K562 (cell line): ENCODE results near the gene EDN2. TPM values are rescaled to one million over a fixed set of nuclear protein-coding genes. Genes with fewer than 3 reads are reported as not detected.

Source experiments
- ATAC-seq: fragments of 200-7000 bp; cut with Tn5 transposase; 3 replicates; pipeline ENCODE4 v1.9.1; 2020; ENCODE audit warnings: moderate library complexity
- BruUV-seq: library from RNA; stranded (reverse); fragments of 400-500 nt; replicated peaks from 2 replicates; lab custom pipeline; 2021; lab: Mats Ljungman, UMichigan
- CTCF ChIA-PET: fragments of 300-600 bp; formaldehyde crosslinking; extraction: SDS; loops from one replicate; lab custom pipeline; 2021; ENCODE audit warnings: low intra/inter-chr PET ratio; lab: Yijun Ruan, JAX
- POLR2A ChIA-PET: fragments of 300-600, 350-650 bp; sonication (Branson Sonifier 250); formaldehyde crosslinking; extraction: SDS; loops from one replicate; lab custom pipeline; 2021; ENCODE audit warnings: antibody characterized with exemption, inconsistent platforms; lab: Yijun Ruan, JAX
- DNase-seq, 4 experiments: peaks; one replicate each; pipeline versions ENCODE4 v3.0.0 to v3.0.0-alpha.2; 2011 to 2018; ENCODE audit warnings: low spot score in 3 of 4, mixed read lengths in 3 of 4; ENCODE audit errors: extremely low read depth in 1 of 4
- FAIRE-seq: peaks from 2 replicates; lab custom pipeline; 2011; peaks lifted over from hg19 to GRCh38; lab: Jason Lieb, UNC
- H2AFZ ChIP-seq: 2 replicates; pipeline ENCODE4 v1.6.0; 2011; ENCODE audit warnings: low read depth, low read length, control low read depth, inconsistent platforms
- H3K27ac ChIP-seq: fragments of 200-600 bp; 3 replicates; pipeline ENCODE4 v1.8.0; 2011; ENCODE audit warnings: low read depth, mild to moderate bottlenecking, control low read depth, inconsistent platforms, low read length, moderate library complexity, mixed read lengths; ENCODE audit errors: extremely low read depth
- H3K27me3 ChIP-seq, 2 experiments: fragments of 300-600 bp in 1 of 2; 2 replicates in 1 of 2; 3 replicates in 1 of 2; pipeline versions ENCODE4 v1.6.0 to v1.8.0; 2011; ENCODE audit warnings: inconsistent platforms in 2 of 2, low read length in 2 of 2, mild to moderate bottlenecking in 1 of 2, mixed read lengths in 1 of 2, moderate library complexity in 1 of 2; ENCODE audit not compliant: control insufficient read depth in 2 of 2, insufficient read depth in 2 of 2
- H3K36me3 ChIP-seq: fragments of 300-600 bp; 3 replicates; pipeline ENCODE4 v1.8.0; 2011; ENCODE audit warnings: mild to moderate bottlenecking, low read length, inconsistent platforms; ENCODE audit not compliant: control insufficient read depth, insufficient read depth
- H3K4me1 ChIP-seq, 2 experiments: fragments of 200-600 bp in 1 of 2; replicated peaks in 1 of 2; 2 replicates in 1 of 2; 3 replicates in 1 of 2; pipeline versions ENCODE4 v1.5.1 to v1.8.0; 2011; ENCODE audit warnings: inconsistent platforms in 2 of 2, low read length in 2 of 2, mild to moderate bottlenecking in 1 of 2, mixed read lengths in 1 of 2, moderate library complexity in 1 of 2; ENCODE audit not compliant: control insufficient read depth in 2 of 2, insufficient read depth in 2 of 2
- H3K4me2 ChIP-seq: 2 replicates; pipeline ENCODE4 v1.6.1; 2011; ENCODE audit warnings: low read length, control low read depth, inconsistent platforms, mixed read lengths; ENCODE audit not compliant: insufficient read depth
- H3K4me3 ChIP-seq: fragments of 200-600 bp; sonication (generic), shearing (Covaris generic); 2 replicates; pipeline ENCODE4 v1.5.1; 2016; ENCODE audit warnings: control low read depth, inconsistent platforms
- H3K79me2 ChIP-seq: fragments of 200-600 bp; 3 replicates; pipeline ENCODE4 v1.8.0; 2011; ENCODE audit warnings: low read length, inconsistent platforms; ENCODE audit not compliant: control insufficient read depth, insufficient read depth
- H3K9ac ChIP-seq, 2 experiments: 2 replicates each; pipeline versions ENCODE4 v1.6.0 to v1.6.1; 2011; ENCODE audit warnings: low read depth in 2 of 2, low read length in 2 of 2, control low read depth in 1 of 2, inconsistent platforms in 1 of 2, mild to moderate bottlenecking in 1 of 2, mixed read lengths in 1 of 2; ENCODE audit not compliant: insufficient read depth in 1 of 2
- H3K9me1 ChIP-seq: one replicate; pipeline ENCODE4 v1.6.0; 2011; ENCODE audit warnings: inconsistent platforms, mild to moderate bottlenecking, low read length, moderate library complexity; ENCODE audit not compliant: control insufficient read depth, insufficient read depth
- H3K9me3 ChIP-seq: replicated peaks from 2 replicates; pipeline ENCODE4 v1.5.1; 2011; ENCODE audit warnings: low read depth, low read length, inconsistent platforms; ENCODE audit not compliant: control insufficient read depth, insufficient read depth
- H4K20me1 ChIP-seq: replicated peaks from 2 replicates; pipeline ENCODE4 v1.6.1; 2011; ENCODE audit warnings: low read length, inconsistent platforms, mixed read lengths; ENCODE audit not compliant: control insufficient read depth, insufficient read depth
- ARID3A ChIP-seq: IDR thresholded peaks from 2 replicates; pipeline ENCODE4 v1.6.1; 2012; ENCODE audit warnings: low read depth, low read length, improper control_type of control experiment, borderline replicate concordance
- EGR1 ChIP-seq: fragments of 450-650 bp; conservative IDR thresholded peaks from 2 replicates; pipeline ENCODE4 v1.6.1; 2017; ENCODE audit warnings: mild to moderate bottlenecking
- EP300 ChIP-seq: IDR thresholded peaks from 2 replicates; pipeline ENCODE4 v1.6.1; 2012; ENCODE audit warnings: low read length, improper control_type of control experiment
- FOXJ2 ChIP-seq: fragments of 200-800 bp; sonication (Bioruptor generic); IDR thresholded peaks from 2 replicates; pipeline ENCODE4 v1.6.1; 2016; ENCODE audit warnings: missing genetic modification characterization, missing compliant biosample characterization
- HOXB6 ChIP-seq: fragments of 250-450 bp; sonication (Bioruptor Pico); IDR thresholded peaks from 2 replicates; pipeline ENCODE4 v1.5.1; 2022; ENCODE audit warnings: mild to moderate bottlenecking, borderline replicate concordance
- NCOA6 ChIP-seq: fragments of 450-650 bp; IDR thresholded peaks from 2 replicates; pipeline ENCODE4 v1.6.1; 2017; ENCODE audit warnings: mild to moderate bottlenecking
- TCF3 ChIP-seq: sonication (generic); formaldehyde crosslinking; IDR thresholded peaks from 2 replicates; pipeline ENCODE4 v1.4.0; 2020; ENCODE audit warnings: mild to moderate bottlenecking, missing genetic modification reagents
- ZFP1 ChIP-seq: fragments of 450-650 bp; formaldehyde crosslinking; IDR thresholded peaks from 2 replicates; pipeline ENCODE4 v1.4.0; 2020; ENCODE audit warnings: mild to moderate bottlenecking, mixed read lengths
- ZNF41 ChIP-seq: fragments of 250-450 bp; sonication (Bioruptor Pico); conservative IDR thresholded peaks from 2 replicates; pipeline ENCODE4 v1.4.0; 2020; ENCODE audit warnings: mild to moderate bottlenecking
- ZNF740 ChIP-seq, 3 experiments: fragments of 200-800 bp in 1 of 3; sonication (Bioruptor generic) in 1 of 3; sonication (generic) in 1 of 3; formaldehyde crosslinking in 1 of 3; IDR thresholded peaks; 2 replicates each; pipeline versions ENCODE4 v1.6.1 to v1.8.0; 2016 to 2022; ENCODE audit warnings: mild to moderate bottlenecking in 2 of 3, missing compliant biosample characterization in 2 of 3, missing genetic modification characterization in 2 of 3, missing genetic modification reagents in 1 of 3
- WGBS: fragments of 100-300 bp; shearing (Covaris generic); methylation state at CpG from one replicate; pipeline ENCODE4 v1.1.6; 2016; ENCODE audit warnings: low coverage, mixed read lengths; ENCODE audit not compliant: insufficient coverage; ENCODE audit errors: missing lambda C conversion rate; 5-methylcytosine and 5-hydroxymethylcytosine counted together
- in situ Hi-C: fragments of 300-500 bp; cut with MboI; formaldehyde crosslinking; loops from 4 replicates; pipeline ENCODE4 v1.15.0; 2018; ENCODE audit warnings: inconsistent platforms, mixed read lengths
- intact Hi-C: fragments of 100-400 bp; cut with micrococcal nuclease; formaldehyde crosslinking; loops from 2 replicates; pipeline ENCODE4 v1.14.2; 2022
- polyA plus RNA-seq, 8 experiments: library from polyadenylated mRNA; depleted of rRNA in 4 of 8; stranded (reverse) in 5 of 8; unstranded in 3 of 8; fragments of >200 nt; fragmentation: Nextera tagmentation in 2 of 8; fragmentation: Illumina TruSeq in 1 of 8; extraction: Ambion mirVana in 2 of 8; extraction: Trizol in 1 of 8; gene quantifications; 2 replicates each; pipeline versions ENCODE4 v1.2.1 to v1.2.3, GENCODE V29; 2011 to 2014; ENCODE audit warnings: inconsistent platforms in 1 of 8, missing spikeins in 1 of 8
- total RNA-seq, 7 experiments: library from RNA; depleted of rRNA in 6 of 7; stranded (reverse); fragments of >200 nt in 6 of 7; fragmentation: Illumina TruSeq in 2 of 7; extraction: Trizol in 2 of 7; gene quantifications; 2 replicates each; pipeline versions ENCODE4 v1.2.1 to v1.2.3, GENCODE V29; 2011 to 2021; ENCODE audit warnings: low replicate concordance in 1 of 7
- TF ChIP-seq, protein P1 (sequence below): IDR thresholded peaks from 2 replicates; pipeline ENCODE4 v1.6.1; 2016; ENCODE audit warnings: missing genetic modification characterization, missing compliant biosample characterization

EDN2 gene
- total and polyA plus RNA-seq, 9 of the 15 experiments (the other 6 are each of a cell fraction or from before 2014, with no cell fraction given), result not detected

DNA sequence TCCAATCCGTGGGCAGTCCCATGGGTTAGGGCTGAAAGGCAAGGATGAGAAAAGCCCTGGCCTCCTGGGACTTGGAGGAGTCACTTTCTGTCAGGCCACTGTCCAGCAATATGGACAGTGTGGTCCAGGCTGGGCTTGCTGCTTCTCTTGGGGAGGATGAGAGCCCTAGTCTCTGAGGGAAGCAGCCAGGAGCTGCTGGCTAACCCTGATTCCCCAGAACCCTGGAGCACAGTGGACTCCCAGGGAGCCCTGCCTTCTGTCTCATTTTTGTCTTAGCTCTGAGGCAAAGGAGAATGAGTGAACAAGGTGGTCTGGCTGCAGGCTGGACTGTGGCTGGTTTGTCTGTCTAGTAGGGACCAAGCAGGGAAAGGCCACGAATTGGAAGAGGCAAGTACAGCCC is 23.8 kb upstream of the EDN2 start (continued):
- TF ChIP-seq, protein P1, sequence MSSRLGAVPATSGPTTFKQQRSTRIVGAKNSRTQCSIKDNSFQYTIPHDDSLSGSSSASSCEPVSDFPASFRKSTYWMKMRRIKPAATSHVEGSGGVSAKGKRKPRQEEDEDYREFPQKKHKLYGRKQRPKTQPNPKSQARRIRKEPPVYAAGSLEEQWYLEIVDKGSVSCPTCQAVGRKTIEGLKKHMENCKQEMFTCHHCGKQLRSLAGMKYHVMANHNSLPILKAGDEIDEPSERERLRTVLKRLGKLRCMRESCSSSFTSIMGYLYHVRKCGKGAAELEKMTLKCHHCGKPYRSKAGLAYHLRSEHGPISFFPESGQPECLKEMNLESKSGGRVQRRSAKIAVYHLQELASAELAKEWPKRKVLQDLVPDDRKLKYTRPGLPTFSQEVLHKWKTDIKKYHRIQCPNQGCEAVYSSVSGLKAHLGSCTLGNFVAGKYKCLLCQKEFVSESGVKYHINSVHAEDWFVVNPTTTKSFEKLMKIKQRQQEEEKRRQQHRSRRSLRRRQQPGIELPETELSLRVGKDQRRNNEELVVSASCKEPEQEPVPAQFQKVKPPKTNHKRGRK (tag), result no peak

- no peak overlapping the region for H3K27ac ChIP-seq
- 2% methylated on average over 6 of the region's 6 CpGs for WGBS
- H3K9ac ChIP-seq, result no peak overlapping the region
- no peaks in the 10 kb centered on the region; the same call in 1 of the 2 replicates for H4K20me1 ChIP-seq
- no peak overlapping the region for H2AFZ ChIP-seq
- in situ Hi-C loops (no loop called here), intact Hi-C loops (no loop called here)
- H3K4me2 ChIP-seq, result no peak overlapping the region
- no peaks in the 10 kb centered on the region for H3K79me2 ChIP-seq
- ChIA-PET POLR2A (no interaction called here), CTCF (no interaction called here)
- FAIRE-seq (no peak), DNase-seq (no peak), ATAC-seq (no peak)
- TF ChIP-seq ZNF740 (CRISPR knock-in tag; IDR thresholded peaks at IDR 0.05), result no peak
- no peak for TF ChIP-seq ZNF740 (tag; IDR thresholded peaks at IDR 0.05)
- no peak for TF ChIP-seq EGR1
- no peak for TF ChIP-seq HOXB6 (CRISPR knock-in tag)
- TF ChIP-seq ZNF41 (CRISPR knock-in tag), result no peak
- no peak for TF ChIP-seq FOXJ2 (tag)
- no peak for TF ChIP-seq ZFP1 (CRISPR knock-in tag)
- TF ChIP-seq TCF3 (CRISPR knock-in tag), result no peak
- TF ChIP-seq EP300, result no peak
- no peak for TF ChIP-seq NCOA6
- no peak for TF ChIP-seq ARID3A
- BruUV-seq, result no TSS peak
- no peaks in the 10 kb centered on the region for H3K36me3 ChIP-seq
- peaks cover 2% of the 10 kb centered on the region for H3K9me1 ChIP-seq
- H3K27me3 ChIP-seq, result peaks cover 53 to 78% of the 10 kb centered on the region in 2 experiments
- H3K4me1 ChIP-seq, result peaks cover 5 to 15% of the 10 kb centered on the region in 2 experiments; a peak in 4 of 5 replicates
- no peaks in the 10 kb centered on the region for H3K9me3 ChIP-seq
- no peak overlapping the region for H3K4me3 ChIP-seq
These were observed 23.4 kb upstream of the EDN2 start for GRCh38 chr1:41507836-41508235.
